ENCODE results near the gene PPM1J.

PPM1J gene

GRCh38 chr1:112676543-112676942, 38.6 kb downstream of the PPM1J start:
- Mint-ChIP-seq H3K27me3 (ENCODE audit: low read depth) (no peaks in the 10 kb centered on the region), H3K4me1 (ENCODE audit: low read depth) (peaks cover 37% of the 10 kb centered on the region), H3K9me3 (no peaks in the 10 kb centered on the region), H3K4me3 (peak overlapping the region; percentile 83), H3K36me3 (ENCODE audit: low read depth) (peaks cover 24% of the 10 kb centered on the region), H3K27ac (no peak overlapping the region)
- no peak for DNase-seq (ENCODE audit: low spot score)

GRCh38 chr1:112675728-112676381, 39.3 kb downstream of the PPM1J start:
- H3K27ac Mint-ChIP-seq: peak overlapping the region; percentile 83
- no peaks in the 10 kb centered on the region for H3K27me3 Mint-ChIP-seq (ENCODE audit: low read depth)
- no peak for DNase-seq (ENCODE audit: low spot score)
- H3K36me3 Mint-ChIP-seq (ENCODE audit: low read depth): peaks cover 30% of the 10 kb centered on the region
- no peaks in the 10 kb centered on the region for H3K9me3 Mint-ChIP-seq
- H3K4me3 Mint-ChIP-seq: peak overlapping the region; percentile 83
- peaks cover 38% of the 10 kb centered on the region for H3K4me1 Mint-ChIP-seq (ENCODE audit: low read depth)

- H3K27me3 Mint-ChIP-seq (ENCODE audit: low read depth): no peaks in the 10 kb centered on the region
- no peaks in the 10 kb centered on the region for H3K9me3 Mint-ChIP-seq
- peak overlapping the region; percentile 98 for H3K4me3 Mint-ChIP-seq
- H3K4me1 Mint-ChIP-seq (ENCODE audit: low read depth): peaks cover 41% of the 10 kb centered on the region
- peak overlapping the region; percentile 99 for H3K27ac Mint-ChIP-seq
- peaks cover 37% of the 10 kb centered on the region for H3K36me3 Mint-ChIP-seq (ENCODE audit: low read depth)
- peak; percentile 48 for DNase-seq (ENCODE audit: low spot score)
Measured at GRCh38 chr1:112674986-112675727, 40.0 kb downstream of the PPM1J start.

- H3K9me3 Mint-ChIP-seq: no peaks in the 10 kb centered on the region
- no peaks in the 10 kb centered on the region for H3K27me3 Mint-ChIP-seq (ENCODE audit: low read depth)
- H3K27ac Mint-ChIP-seq: peak within 1 kb of the TSS; percentile 99
- DNase-seq (ENCODE audit: low spot score): peak; percentile 54
- H3K36me3 Mint-ChIP-seq (ENCODE audit: low read depth): peaks cover 41% of the 10 kb centered on the region
- peaks cover 40% of the 10 kb centered on the region for H3K4me1 Mint-ChIP-seq (ENCODE audit: low read depth)
- peak within 1 kb of the TSS; percentile 98 for H3K4me3 Mint-ChIP-seq
Measured at GRCh38 chr1:112674440-112674985, 40.6 kb downstream of the PPM1J start, which contains the start of gene MOV10. TSS of gene MOV10 (plus strand) at chr1:112674659. CDS start at chr1:112674913, 254 bp downstream.

- peak overlapping the region; percentile 98 for H3K4me3 Mint-ChIP-seq
- peaks cover 46% of the 10 kb centered on the region for H3K36me3 Mint-ChIP-seq (ENCODE audit: low read depth)
- H3K27me3 Mint-ChIP-seq (ENCODE audit: low read depth): no peaks in the 10 kb centered on the region
- H3K4me1 Mint-ChIP-seq (ENCODE audit: low read depth): peaks cover 45% of the 10 kb centered on the region
- H3K9me3 Mint-ChIP-seq: no peaks in the 10 kb centered on the region
- DNase-seq (ENCODE audit: low spot score): no peak
- peak overlapping the region; percentile 99 for H3K27ac Mint-ChIP-seq
Measured at GRCh38 chr1:112673592-112674439, 41.3 kb downstream of the PPM1J start.

- H3K27ac Mint-ChIP-seq: no peak overlapping the region
- H3K27me3 Mint-ChIP-seq (ENCODE audit: low read depth): no peaks in the 10 kb centered on the region
- no peak overlapping the region for H3K4me3 Mint-ChIP-seq
- H3K4me1 Mint-ChIP-seq (ENCODE audit: low read depth): peaks cover 50% of the 10 kb centered on the region
- DNase-seq (ENCODE audit: low spot score): no peak
- no peaks in the 10 kb centered on the region for H3K9me3 Mint-ChIP-seq
- peaks cover 54% of the 10 kb centered on the region for H3K36me3 Mint-ChIP-seq (ENCODE audit: low read depth)
Measured at GRCh38 chr1:112672842-112673241, 42.3 kb downstream of the PPM1J start.

GRCh38 chr1:112672009-112672408, 43.1 kb downstream of the PPM1J start:
- DNase-seq (ENCODE audit: low spot score): no peak
- Mint-ChIP-seq H3K9me3 (no peaks in the 10 kb centered on the region), H3K4me1 (ENCODE audit: low read depth) (peaks cover 48% of the 10 kb centered on the region), H3K36me3 (ENCODE audit: low read depth) (peaks cover 62% of the 10 kb centered on the region), H3K4me3 (no peak overlapping the region), H3K27me3 (ENCODE audit: low read depth) (no peaks in the 10 kb centered on the region), H3K27ac (no peak overlapping the region)

- peaks cover 29% of the 10 kb centered on the region for H3K4me1 Mint-ChIP-seq (ENCODE audit: low read depth)
- H3K27me3 Mint-ChIP-seq (ENCODE audit: low read depth): no peaks in the 10 kb centered on the region
- no peak for DNase-seq (ENCODE audit: low spot score)
- no peak overlapping the region for H3K4me3 Mint-ChIP-seq
- no peaks in the 10 kb centered on the region for H3K9me3 Mint-ChIP-seq
- peaks cover 78% of the 10 kb centered on the region for H3K36me3 Mint-ChIP-seq (ENCODE audit: low read depth)
- H3K27ac Mint-ChIP-seq: peak overlapping the region; percentile 62
Measured at GRCh38 chr1:112666946-112667345, 48.2 kb downstream of the PPM1J start.

- no peak for DNase-seq (ENCODE audit: low spot score)
- H3K36me3 Mint-ChIP-seq (ENCODE audit: low read depth): peaks cover 76% of the 10 kb centered on the region
- H3K27me3 Mint-ChIP-seq (ENCODE audit: low read depth): no peaks in the 10 kb centered on the region
- H3K4me1 Mint-ChIP-seq (ENCODE audit: low read depth): peaks cover 26% of the 10 kb centered on the region
- H3K4me3 Mint-ChIP-seq: no peak overlapping the region
- no peaks in the 10 kb centered on the region for H3K9me3 Mint-ChIP-seq
- H3K27ac Mint-ChIP-seq: no peak overlapping the region
Measured at GRCh38 chr1:112665857-112666256, 49.3 kb downstream of the PPM1J start.
